Fibroblast of gingiva (primary cell): ENCODE data around the gene TAF1B.
A peak's percentile ranks its signal among the peaks of the same experiment; 100 is the strongest.
"Not testable (repeated sequence)": the region's sequence is repeated elsewhere in the genome, so short reads cannot be mapped to it uniquely, and the experiment has no call there.

Experiments
- DNase-seq: peaks from one replicate; pipeline ENCODE4 v3.0.0-alpha.2; 2011; ENCODE audit warnings: low read depth

Gene TAF1B

GRCh38 chr2:9885036-9885684 lies 41.9 kb downstream of the TAF1B start:
- DNase-seq = peak; percentile 20

- no peak for DNase-seq
Measured at GRCh38 chr2:9887513-9887912, 44.2 kb downstream of the TAF1B start.

GRCh38 chr2:9889812-9890261 lies 46.6 kb downstream of the TAF1B start:
- no peak for DNase-seq

- DNase-seq = no peak
Measured at GRCh38 chr2:9892236-9892635, 49.0 kb downstream of the TAF1B start.

- DNase-seq = no peak
Measured at GRCh38 chr2:9895669-9896590, 52.7 kb downstream of the TAF1B start.

- peak; percentile 94 for DNase-seq
Measured at GRCh38 chr2:9897331-9897737, 54.1 kb downstream of the TAF1B start.

- no peak for DNase-seq
Measured at GRCh38 chr2:9897846-9898245, 54.6 kb downstream of the TAF1B start.

- DNase-seq = no peak
Measured at GRCh38 chr2:9905413-9905812, 62.1 kb downstream of the TAF1B start.

GRCh38 chr2:9907402-9907801 lies 64.1 kb downstream of the TAF1B start:
- DNase-seq = no peak

- DNase-seq = no peak
Measured at GRCh38 chr2:9908639-9909038, 65.4 kb downstream of the TAF1B start.

- peak; percentile 58 for DNase-seq
Measured at GRCh38 chr2:9909106-9909505, 65.8 kb downstream of the TAF1B start.

- no peak for DNase-seq
Measured at GRCh38 chr2:9910699-9911098, 67.4 kb downstream of the TAF1B start.

- no peak for DNase-seq
Measured at GRCh38 chr2:9912468-9912867, 69.2 kb downstream of the TAF1B start.

GRCh38 chr2:9914384-9915065 lies 71.3 kb downstream of the TAF1B start:
- peak; percentile 46 for DNase-seq

- DNase-seq = peak; percentile 31
Measured at GRCh38 chr2:9918275-9918674, 75.0 kb downstream of the TAF1B start.

- DNase-seq = no peak
Measured at GRCh38 chr2:9919512-9919911, 76.2 kb downstream of the TAF1B start.

GRCh38 chr2:9927020-9927419 lies 83.7 kb downstream of the TAF1B start:
- DNase-seq = not testable (repeated sequence)

GRCh38 chr2:9937258-9937657 lies 94.0 kb downstream of the TAF1B start:
- DNase-seq = no peak

GRCh38 chr2:9937968-9938367 lies 94.7 kb downstream of the TAF1B start:
- no peak for DNase-seq

GRCh38 chr2:9939587-9940485 lies 96.6 kb downstream of the TAF1B start:
- no peak for DNase-seq

- DNase-seq = peak; percentile 62
Measured at GRCh38 chr2:9941196-9941995, 98.1 kb downstream of the TAF1B start.
